K562 (cell line): ENCODE measurements around the gene BSDC1. TPM values are rescaled to one million over a fixed set of nuclear protein-coding genes. Genes with fewer than 3 reads are reported as not detected.

Source experiments
- BHLHE40 ChIP-seq: IDR thresholded peaks from 2 replicates; pipeline ENCODE4 v1.6.1; 2011; ENCODE audit warnings: low read length, improper control_type of control experiment
- CCNT2 ChIP-seq: IDR thresholded peaks from 2 replicates; pipeline ENCODE4 v1.6.1; 2011; ENCODE audit warnings: borderline replicate concordance, low read depth, mild to moderate bottlenecking, moderate library complexity, mixed read lengths, low read length; ENCODE audit not compliant: insufficient read length; ENCODE audit errors: extremely low read depth
- CHD1 ChIP-seq: fragments of 200-600 bp; sonication (generic); IDR thresholded peaks from one replicate; pipeline ENCODE4 v1.6.1; 2012; ENCODE audit warnings: mild to moderate bottlenecking, moderate library complexity, low read length, inconsistent platforms
- E2F8 ChIP-seq: fragments of 450-650 bp; IDR thresholded peaks from 2 replicates; pipeline ENCODE4 v1.7.1; 2018; ENCODE audit warnings: mild to moderate bottlenecking, low read depth; ENCODE audit not compliant: partially characterized antibody
- ELF2 ChIP-seq: fragments of 250-450 bp; sonication (Bioruptor Pico); IDR thresholded peaks from 2 replicates; pipeline ENCODE4 v1.5.0; 2021; ENCODE audit warnings: mild to moderate bottlenecking
- ETS1 ChIP-seq: conservative IDR thresholded peaks from 2 replicates; pipeline ENCODE4 v1.6.1; 2011; ENCODE audit warnings: low read depth, mild to moderate bottlenecking, low read length; ENCODE audit not compliant: control insufficient read depth
- HNRNPH1 ChIP-seq: fragments of 200-400 bp; formaldehyde crosslinking; optimal IDR thresholded peaks from 2 replicates; pipeline ENCODE3; 2017; ENCODE audit warnings: low read depth, mild to moderate bottlenecking, low read length, moderate library complexity
- HNRNPL ChIP-seq: fragments of 200-400 bp; formaldehyde crosslinking; IDR thresholded peaks from 2 replicates; pipeline ENCODE4 v1.6.1; 2017; ENCODE audit warnings: low read depth, mild to moderate bottlenecking, low read length
- KDM2B ChIP-seq: fragments of 250-450 bp; sonication (Bioruptor Pico); IDR thresholded peaks from 2 replicates; pipeline ENCODE4 v1.8.0; 2021; ENCODE audit warnings: mild to moderate bottlenecking, moderate library complexity
- PCBP1 ChIP-seq: fragments of 200-400 bp; formaldehyde crosslinking; IDR thresholded peaks from 2 replicates; pipeline ENCODE4 v1.6.1; 2018; ENCODE audit warnings: mild to moderate bottlenecking, low read depth, low read length; ENCODE audit not compliant: poor library complexity, severe bottlenecking
- PHF20 ChIP-seq: fragments of 450-650 bp; IDR thresholded peaks from 2 replicates; pipeline ENCODE4 v1.6.1; 2018; ENCODE audit not compliant: partially characterized antibody
- POLR2G ChIP-seq: fragments of 200-400 bp; formaldehyde crosslinking; IDR thresholded peaks from 2 replicates; pipeline ENCODE4 v1.6.1; 2017; ENCODE audit warnings: low read depth, mild to moderate bottlenecking, antibody characterized with exemption, low read length, moderate library complexity
- SAFB ChIP-seq: fragments of 200-400 bp; formaldehyde crosslinking; IDR thresholded peaks from 2 replicates; pipeline ENCODE4 v1.6.1; 2017; ENCODE audit warnings: low read depth, low read length, borderline replicate concordance
- SMAD3 ChIP-seq: fragments of 450-650 bp; formaldehyde crosslinking; conservative IDR thresholded peaks from 2 replicates; pipeline ENCODE4 v1.4.0; 2020; ENCODE audit warnings: mild to moderate bottlenecking
- SPI1 ChIP-seq: IDR thresholded peaks from 2 replicates; pipeline ENCODE4 v1.6.1; 2011; ENCODE audit warnings: low read depth, low read length, control low read depth, borderline replicate concordance
- SRSF9 ChIP-seq: fragments of 200-400 bp; formaldehyde crosslinking; IDR thresholded peaks from 2 replicates; pipeline ENCODE4 v1.6.1; 2017; ENCODE audit warnings: low read depth, low read length, borderline replicate concordance
- ZBTB11 ChIP-seq, 3 experiments: fragments of 200-800 bp in 1 of 3; fragments of 250-450 bp in 1 of 3; fragments of 450-650 bp in 1 of 3; sonication (Bioruptor Pico) in 1 of 3; sonication (Bioruptor generic) in 1 of 3; formaldehyde crosslinking in 1 of 3; IDR thresholded peaks; 2 replicates each; pipeline versions ENCODE4 v1.6.1 to v1.8.0; 2016 to 2022; ENCODE audit warnings: mild to moderate bottlenecking in 2 of 3, missing genetic modification characterization in 2 of 3, missing compliant biosample characterization in 1 of 3, moderate library complexity in 1 of 3
- ZC3H4 ChIP-seq: sonication (generic); formaldehyde crosslinking; IDR thresholded peaks from 2 replicates; pipeline ENCODE4 v1.9.0; 2021; ENCODE audit warnings: missing genetic modification reagents, borderline replicate concordance
- ZFPM2 ChIP-seq: fragments of 250-450 bp; sonication (Bioruptor Pico); IDR thresholded peaks from 2 replicates; pipeline ENCODE4 v1.5.1; 2022; ENCODE audit warnings: mild to moderate bottlenecking
- ZNF431 ChIP-seq: sonication (generic); formaldehyde crosslinking; IDR thresholded peaks from 2 replicates; pipeline ENCODE4 v1.8.0; 2022; ENCODE audit warnings: mild to moderate bottlenecking, missing genetic modification reagents
- polyA plus RNA-seq, 8 experiments: library from polyadenylated mRNA; depleted of rRNA in 4 of 8; stranded (reverse) in 5 of 8; unstranded in 3 of 8; fragments of >200 nt; fragmentation: Nextera tagmentation in 2 of 8; fragmentation: Illumina TruSeq in 1 of 8; extraction: Ambion mirVana in 2 of 8; extraction: Trizol in 1 of 8; gene quantifications; 2 replicates each; pipeline versions ENCODE4 v1.2.1 to v1.2.3, GENCODE V29; 2011 to 2014; ENCODE audit warnings: inconsistent platforms in 1 of 8, missing spikeins in 1 of 8
- total RNA-seq, 7 experiments: library from RNA; depleted of rRNA in 6 of 7; stranded (reverse); fragments of >200 nt in 6 of 7; fragmentation: Illumina TruSeq in 2 of 7; extraction: Trizol in 2 of 7; gene quantifications; 2 replicates each; pipeline versions ENCODE4 v1.2.1 to v1.2.3, GENCODE V29; 2011 to 2021; ENCODE audit warnings: low replicate concordance in 1 of 7

The BSDC1 gene
- total and polyA plus RNA-seq, 9 of the 15 experiments (the other 6 are each of a cell fraction or from before 2014, with no cell fraction given) = 10.2 to 96.8 (median 73.1) TPM

GRCh38 chr1:32334864-32335534 is 59.2 kb downstream of the BSDC1 start (continued):
- TF ChIP-seq ZBTB11 (CRISPR knock-in tag; IDR thresholded peaks at IDR 0.05) (peak in 1 of 3 experiments; percentile 40; a peak in 1 of 6 replicates), SRSF9 (no peak), SMAD3 (CRISPR knock-in tag) (no peak), SAFB (peak; percentile 97), ZNF431 (CRISPR knock-in tag) (no peak), E2F8 (peak; percentile 44), SPI1 (no peak), ZC3H4 (peak; percentile 79; the same call in 1 of the 2 replicates), PCBP1 (peak; percentile 64), HNRNPH1 (no peak), HNRNPL (0 out of 2 replicates have a peak, but pooled peaks have one; percentile 19), BHLHE40 (peak; percentile 18; the same call in 1 of the 2 replicates), PHF20 (peak; percentile 19), ZFPM2 (CRISPR knock-in tag) (0 out of 2 replicates have a peak, but pooled peaks have one; percentile 69), ETS1 (peak; percentile 37), ELF2 (CRISPR knock-in tag) (no peak), CHD1 (peak; percentile 34), KDM2B (CRISPR knock-in tag) (peak; percentile 98), CCNT2 (peak; percentile 85), POLR2G (peak; percentile 65)
